HG03469 (cell line): Measurements from ENCODE around the gene RBP7.
"Not testable (repeated sequence)": the region's sequence is repeated elsewhere in the genome, so short reads cannot be mapped to it uniquely, and the experiment has no call there.

ENCODE experiments used
- ATAC-seq: cut with Tn5 transposase; IDR thresholded peaks from one replicate; pipeline ENCODE4 v1.9.1; 2021; ENCODE audit warnings: mild to moderate bottlenecking, moderate library complexity, moderate number of reproducible peaks; ENCODE audit not compliant: unreplicated experiment

Gene RBP7

DNA sequence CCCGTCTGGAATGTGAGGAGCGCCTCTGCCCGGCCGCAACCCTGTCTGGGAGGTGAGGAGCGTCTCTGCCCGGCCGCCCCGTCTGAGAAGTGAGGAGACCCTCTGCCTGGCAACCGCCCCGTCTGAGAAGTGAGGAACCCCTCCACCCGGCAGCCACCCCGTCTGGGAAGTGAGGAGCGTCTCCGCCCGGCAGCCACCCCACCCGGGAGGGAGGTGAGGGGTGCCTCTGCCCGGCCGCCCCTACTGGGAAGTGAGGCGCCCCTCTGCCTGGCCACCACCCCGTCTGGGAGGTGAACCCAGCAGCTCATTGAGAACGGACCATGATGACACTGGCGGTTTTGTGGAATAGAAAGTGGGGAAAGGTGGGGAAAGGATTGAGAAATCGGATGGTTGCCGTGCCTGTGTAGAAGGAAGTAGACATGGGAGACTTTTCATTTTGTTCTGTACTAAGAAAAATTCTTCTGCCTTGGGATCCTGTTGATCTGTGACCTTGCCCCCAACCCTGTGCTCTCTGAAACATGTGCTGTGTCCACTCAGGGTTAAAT is 32.0 kb downstream of the RBP7 start:
- not testable (repeated sequence) for ATAC-seq

DNA sequence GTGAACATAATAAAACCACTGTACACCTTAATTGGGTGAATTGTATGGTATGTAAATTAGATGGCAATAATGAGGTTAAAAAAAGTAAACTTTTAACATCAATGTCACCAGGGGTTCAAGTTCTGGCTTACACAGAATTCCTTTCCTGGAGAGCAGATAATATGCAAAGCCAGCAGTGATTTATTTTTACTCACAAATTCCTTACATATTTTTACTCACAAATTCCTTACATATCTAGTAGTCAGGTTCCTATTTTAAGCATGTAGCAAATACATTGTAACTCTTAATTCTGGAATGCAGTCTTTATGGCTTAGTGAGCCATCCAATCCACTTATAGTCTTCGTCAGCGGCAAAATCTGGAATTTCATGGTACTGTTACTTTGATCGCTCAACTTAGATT is 34.4 kb downstream of the RBP7 start:
- no peak for ATAC-seq

DNA sequence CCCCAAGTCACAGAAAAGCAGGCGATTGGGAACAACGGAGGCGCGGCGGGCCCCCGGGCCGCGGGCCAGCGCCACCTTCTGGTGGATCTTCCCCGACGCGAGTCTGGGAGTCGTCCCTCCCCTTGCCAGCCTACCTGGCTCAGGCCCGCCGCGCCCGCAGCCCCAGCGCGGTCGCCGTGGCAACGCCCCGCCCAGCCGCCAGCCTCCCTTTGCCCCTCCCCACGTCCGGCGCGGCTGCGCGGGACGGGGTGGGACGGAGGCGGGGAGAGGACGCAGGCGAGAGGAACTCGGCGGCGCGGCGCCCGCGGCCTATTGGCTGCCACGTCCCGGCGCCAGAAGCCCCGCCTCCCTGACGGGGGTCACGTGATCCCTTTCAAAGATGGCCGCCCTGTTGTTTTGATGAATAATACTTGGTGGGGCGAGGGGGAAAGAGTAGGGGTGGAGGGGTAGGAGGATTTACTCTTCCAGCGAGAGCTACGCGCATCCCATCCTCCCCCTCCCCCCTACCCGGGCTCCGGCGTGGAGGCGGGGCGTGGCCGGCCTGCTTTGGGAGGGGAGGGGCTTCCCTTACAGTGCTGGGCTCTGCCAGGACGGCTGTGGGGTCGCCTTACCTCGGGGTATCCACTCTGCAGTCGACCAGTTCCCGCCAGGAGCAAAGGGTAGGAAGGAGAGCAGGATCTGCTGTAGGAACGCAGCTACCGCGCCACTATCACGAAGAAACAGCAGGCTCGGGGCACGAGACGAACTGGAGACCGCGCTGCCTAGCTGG is 35.7 kb downstream of the RBP7 start, which contains the start of gene UBE4B:
Gene UBE4B (plus strand): TSS at position 369 of the 769 bp plus-strand sequence. CDS start 713 bp downstream, outside the sequence.
- peak; percentile 93 for ATAC-seq

DNA sequence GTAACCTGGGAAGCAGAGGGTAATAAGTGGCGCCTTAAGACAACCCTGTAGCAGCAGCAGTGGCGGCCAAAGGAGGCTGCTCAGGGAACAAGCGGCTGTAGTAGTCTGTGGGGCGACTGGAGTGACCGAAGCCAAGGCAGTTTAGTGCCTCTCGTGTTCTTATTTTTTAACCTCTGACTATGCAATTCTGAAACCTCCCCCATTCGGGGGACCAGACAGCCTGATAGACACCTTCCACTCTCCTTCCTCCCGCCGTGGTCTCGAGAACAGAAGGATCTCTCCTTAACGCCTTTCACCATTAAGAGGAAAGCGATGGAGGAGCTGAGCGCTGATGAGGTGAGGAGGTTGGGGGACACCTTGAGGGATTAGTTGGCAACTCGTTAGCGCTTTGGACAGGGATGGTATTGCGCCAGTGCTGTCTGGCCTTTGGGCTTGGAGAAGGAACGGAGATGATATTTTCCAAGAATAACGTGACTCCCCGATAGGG is 36.4 kb downstream of the RBP7 start:
- peak; percentile 4 for ATAC-seq

DNA sequence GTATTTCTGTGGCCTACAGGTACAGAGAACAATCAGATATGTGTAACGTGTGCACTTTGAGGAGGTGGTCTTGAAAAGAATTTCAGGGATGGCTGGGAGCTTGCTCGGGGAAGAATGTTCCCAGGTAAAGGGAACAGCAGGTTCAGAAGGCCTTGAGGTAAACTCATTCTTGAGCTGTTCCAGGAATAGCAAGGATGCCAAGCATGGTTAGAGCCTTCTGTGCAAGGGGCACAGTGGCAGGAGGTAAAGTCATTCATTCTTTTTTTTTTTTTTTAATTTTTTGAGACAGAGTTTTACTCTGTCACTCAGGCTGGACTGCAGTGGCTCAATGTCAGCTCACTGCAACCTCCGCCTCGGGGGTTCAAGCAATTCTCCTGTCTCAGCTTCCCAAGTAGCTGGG is 45.7 kb downstream of the RBP7 start:
- ATAC-seq, result no peak

DNA sequence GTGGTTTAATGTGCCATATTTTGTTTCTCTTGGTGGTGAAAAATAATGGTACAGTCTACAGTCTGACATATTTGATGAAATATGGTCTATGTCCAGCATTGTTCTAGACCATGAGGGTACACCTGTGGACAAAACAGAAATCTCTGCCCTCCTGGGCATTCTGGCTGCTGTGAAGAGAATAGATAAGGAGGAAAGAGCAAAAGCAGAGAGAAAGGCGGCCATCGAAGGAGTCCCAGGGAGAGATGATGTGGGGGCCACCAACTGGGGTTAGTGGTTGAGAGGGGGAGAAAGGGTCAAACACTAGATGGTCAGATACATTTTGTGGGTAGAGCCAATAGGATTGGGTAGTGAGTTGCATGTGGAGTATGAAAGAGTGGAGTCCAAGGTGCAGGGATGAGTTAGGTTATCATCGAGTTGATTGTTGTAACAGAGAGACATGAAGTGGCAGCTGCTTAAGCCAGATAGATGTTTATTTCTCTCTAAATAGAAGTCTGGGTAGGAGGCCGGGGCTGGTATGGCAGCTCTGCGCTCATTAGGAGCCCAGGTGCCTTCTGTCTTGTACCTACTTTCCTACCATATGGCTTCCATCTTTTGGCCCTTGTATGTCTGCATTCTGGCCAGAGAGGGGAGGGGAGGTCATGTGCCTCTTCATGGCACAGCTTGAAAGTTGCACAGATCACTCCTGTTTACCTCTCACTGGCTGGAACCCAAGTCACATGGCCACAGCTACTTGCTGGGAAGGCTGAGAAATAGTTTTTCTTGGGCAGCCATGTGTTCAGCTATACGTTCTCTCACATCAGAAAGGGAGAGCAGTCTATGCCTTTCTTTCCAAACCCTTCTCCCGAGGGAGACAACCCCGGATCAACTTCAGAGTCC is 48.7 kb downstream of the RBP7 start:
- ATAC-seq, result no peak

DNA sequence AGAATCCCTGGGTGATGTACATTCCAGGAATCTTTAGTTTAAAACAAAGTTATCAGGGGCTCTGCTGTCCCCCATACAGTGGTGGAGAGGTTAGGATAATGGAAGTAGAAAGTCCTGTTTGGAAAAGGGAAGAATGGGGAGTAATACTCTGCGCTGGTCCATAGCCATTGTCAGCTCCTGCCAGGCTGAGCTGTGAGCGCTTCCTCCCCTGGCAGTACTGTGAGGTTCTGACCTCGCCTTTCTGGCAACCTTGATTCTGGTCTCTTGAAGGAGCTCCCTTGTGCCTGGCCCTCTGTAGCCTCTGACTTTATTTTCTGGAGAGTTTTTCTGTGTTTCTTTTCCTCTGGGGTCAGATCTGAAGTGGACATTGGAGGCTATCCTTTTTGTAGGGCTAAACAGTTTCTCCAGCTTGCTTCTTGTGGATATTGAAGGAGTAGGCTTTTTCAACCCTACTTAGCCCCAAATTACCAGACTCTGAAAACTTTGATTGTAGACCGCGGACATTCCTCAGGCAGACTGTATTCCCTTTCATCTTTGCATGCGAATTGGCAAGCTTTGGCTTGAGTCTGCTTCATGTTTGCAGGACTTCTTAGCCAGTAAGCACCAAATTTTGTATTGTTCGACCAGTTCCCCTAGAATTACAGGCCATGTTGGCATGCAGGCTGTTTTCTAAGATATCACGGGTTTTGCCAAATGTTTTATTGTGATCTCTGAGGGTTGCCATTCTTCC is 49.5 kb downstream of the RBP7 start:
- no peak for ATAC-seq

DNA sequence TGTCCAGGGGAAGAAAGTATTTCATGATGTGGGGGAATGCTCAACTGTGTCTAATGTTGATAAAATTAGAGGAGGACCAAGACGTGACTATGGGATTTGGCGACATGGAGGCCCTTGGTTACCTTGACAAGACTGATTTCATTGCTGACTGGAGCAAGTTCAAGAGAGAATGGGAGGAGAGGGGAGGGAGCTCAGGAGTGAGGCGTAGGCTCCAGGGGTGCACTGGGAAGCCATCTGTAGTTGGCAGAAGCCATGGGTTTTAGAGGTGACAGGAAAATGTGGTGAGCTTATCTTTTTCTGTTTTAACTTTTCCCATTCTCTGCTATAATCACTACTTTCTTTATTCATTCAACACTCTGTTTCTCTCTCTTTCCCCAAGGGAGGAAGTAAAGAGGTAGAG is 51.6 kb downstream of the RBP7 start:
- no peak for ATAC-seq

DNA sequence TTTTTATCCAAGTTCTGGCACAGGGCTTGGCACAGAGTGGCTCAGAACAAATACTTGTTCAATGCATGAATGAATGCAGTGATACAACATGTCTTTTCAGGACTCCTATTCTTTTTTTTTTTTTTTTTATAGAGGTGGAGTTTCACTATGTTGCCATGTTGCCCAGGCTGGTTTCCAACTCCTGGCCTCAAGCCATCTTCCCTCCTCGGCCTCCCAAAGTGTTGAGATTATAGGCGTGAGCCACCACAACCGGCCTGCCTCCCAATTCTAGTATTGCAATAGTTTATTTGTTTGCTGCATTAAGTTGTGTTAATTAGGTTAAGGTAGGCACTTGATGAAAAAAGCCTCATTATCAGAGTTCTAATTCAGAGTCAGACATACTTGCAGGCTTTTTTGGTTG is 53.6 kb downstream of the RBP7 start:
- no peak for ATAC-seq

DNA sequence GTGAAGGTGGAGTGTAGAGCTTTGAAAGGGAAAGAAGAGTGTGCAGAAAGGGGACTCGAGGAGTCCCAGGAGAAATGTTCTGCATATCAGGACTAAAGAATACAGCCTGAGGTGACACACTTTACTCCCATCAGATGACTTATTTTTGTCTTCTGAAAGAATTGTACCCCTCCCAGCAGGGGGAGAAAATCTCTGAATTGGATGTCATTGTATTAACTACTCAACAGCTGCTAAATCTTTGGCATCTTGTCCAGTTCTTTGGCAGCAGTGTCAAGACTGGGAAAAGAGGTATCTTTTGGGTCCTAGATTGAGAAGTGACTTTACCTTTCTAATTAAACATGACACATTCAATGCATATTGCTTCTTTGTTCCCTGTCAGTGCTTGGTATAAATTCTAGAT is 54.6 kb downstream of the RBP7 start:
- ATAC-seq, result no peak

DNA sequence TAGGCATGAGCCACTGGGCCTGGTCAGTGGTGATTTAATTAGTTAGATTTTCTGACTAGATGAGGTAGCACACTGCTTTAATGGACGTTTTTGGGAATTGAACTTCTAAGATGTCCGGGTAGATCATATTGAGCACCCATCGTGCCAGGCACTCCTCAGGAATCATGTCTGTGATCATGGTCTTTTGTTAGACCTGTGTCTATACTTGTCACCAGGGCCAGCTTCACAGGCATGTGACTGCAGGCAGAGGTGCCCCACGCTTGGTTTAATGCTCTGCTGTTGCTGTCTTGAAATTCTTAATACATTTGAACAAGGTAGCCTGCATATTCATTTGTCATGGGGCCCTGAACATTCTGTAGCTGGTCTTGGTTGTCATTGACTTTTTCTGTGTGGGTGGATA is 55.3 kb downstream of the RBP7 start:
- ATAC-seq, result no peak

DNA sequence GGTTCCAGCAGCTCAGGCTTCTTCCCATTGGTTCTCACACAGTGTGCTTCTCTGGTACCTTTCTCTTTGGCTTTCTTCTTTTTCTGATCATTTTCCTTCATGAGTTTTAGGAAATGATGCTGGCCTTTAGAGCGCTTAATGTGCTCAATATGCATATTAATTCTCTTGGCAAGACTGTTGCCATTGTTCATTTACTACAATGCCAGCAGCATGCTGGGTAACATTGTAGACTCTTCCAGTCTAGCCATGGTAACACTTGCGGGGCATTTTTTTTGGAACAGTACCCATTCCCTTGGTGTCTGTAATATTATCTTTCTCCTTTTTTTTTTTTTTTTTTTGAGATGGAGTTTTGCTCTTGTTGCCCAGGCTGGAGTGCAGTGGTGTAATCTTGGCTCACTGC is 57.4 kb downstream of the RBP7 start:
- no peak for ATAC-seq

DNA sequence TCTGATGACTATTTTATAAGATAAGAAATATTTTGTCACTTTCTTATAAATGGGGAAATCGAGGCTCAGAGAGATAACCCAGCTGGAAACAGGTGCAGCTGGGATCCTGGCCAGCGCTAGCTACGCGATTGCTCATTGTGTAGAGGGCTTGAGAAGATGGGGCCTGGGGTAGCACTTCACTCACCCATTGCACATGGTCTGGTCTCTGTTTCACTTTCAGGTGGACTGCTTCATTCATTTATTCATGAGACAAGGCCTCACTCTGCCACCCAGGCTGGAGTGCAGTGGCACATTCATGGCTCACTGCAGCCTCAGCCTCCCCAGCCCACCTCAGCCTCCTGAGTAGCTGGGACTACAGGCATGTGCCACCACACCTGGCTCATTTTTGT is 59.6 kb downstream of the RBP7 start:
- no peak for ATAC-seq

DNA sequence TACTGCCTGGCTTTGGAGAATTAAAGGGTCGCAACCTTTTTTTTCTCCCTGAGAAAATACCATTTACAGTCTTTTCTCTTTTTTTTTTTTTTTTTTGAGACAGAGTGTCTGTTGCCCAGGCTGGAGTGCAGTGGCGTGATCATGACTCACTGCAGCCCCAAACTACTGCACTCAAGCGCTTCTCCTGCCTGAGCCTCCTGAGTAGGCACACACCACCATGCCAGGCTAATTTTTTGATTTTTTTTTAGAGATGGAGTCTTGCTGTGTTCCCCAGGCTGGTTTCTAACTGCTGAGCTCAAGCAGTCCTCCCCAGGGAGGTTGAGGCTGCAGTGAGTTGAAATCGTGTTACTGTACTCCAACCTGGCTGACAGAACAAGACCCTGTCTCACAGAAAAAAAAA is 60.3 kb downstream of the RBP7 start:
- ATAC-seq, result no peak

DNA sequence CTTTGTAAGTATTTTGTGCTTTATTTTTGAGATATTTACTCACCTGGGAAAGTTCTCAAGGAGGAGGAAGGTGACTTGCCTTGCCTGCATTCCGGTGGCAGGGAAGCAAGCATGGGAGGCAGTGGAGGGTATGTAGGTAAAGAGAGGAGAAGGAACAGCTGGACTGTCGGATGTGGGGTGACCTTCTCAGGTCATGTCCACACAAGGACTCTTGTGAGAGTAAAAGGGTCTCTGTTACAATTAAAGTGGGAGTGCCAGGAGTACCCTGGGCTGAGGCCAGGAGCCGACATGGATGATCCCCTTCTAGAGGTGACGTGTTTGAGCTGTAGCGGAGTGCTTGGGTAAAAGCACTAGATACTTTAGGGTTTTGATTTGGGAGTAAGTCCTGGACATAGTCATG is 60.8 kb downstream of the RBP7 start:
- ATAC-seq, result no peak

DNA sequence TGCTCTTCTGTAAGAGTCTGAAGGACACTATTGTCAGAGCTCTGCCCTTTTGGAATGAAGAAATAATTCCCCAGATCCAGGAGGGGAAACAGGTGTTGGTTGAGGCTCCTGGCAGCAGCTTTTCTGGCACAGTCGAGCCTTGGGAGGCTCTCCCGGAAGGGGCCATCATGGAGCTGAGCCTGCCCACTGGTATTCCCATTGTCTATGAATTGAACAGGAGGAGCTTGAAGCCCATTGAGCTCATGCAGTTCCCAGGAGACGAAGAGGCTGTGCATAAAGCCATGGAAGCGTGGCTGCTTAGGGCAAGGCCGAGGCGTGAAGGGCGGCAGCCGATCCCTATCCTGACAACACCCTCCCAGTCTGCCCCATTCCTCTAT is 62.3 kb downstream of the RBP7 start:
- ATAC-seq, result no peak

DNA sequence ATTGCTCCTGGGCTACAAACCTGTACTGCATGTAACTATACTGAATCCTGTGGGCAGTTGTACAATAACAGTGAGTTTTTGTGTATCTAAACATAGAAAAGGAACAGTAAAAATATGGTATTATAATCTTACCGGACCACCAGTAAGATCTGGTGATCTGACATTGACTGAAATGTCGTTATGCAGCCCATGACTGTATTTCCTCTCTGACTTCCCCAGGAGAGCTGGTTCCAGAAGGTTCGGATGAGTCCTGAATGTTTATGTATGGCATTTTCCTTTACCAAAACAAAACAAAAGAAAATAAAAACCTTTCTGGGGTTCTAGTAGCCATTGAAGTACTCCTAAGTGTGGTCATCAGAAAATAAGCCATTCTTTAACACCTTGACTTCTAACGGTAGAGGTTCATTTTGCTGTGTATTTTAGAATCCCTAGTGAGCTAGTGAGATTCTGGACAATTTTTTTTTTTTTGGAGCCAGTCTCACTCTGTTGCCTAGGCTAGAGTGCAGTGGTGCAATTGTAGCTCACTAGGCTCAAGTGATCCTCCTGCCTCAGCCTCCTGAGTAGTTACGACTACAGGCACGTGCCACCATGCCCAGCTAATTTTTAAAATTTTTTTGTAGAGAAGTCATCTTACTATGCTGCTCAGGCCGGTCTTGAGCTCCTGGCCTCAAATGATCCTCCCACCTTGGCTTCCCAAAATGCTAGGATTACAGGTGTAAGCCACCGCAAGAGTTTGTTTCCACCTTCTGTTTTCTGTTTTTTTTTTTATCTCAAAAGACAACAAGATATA is 63.5 kb downstream of the RBP7 start:
- no peak for ATAC-seq

DNA sequence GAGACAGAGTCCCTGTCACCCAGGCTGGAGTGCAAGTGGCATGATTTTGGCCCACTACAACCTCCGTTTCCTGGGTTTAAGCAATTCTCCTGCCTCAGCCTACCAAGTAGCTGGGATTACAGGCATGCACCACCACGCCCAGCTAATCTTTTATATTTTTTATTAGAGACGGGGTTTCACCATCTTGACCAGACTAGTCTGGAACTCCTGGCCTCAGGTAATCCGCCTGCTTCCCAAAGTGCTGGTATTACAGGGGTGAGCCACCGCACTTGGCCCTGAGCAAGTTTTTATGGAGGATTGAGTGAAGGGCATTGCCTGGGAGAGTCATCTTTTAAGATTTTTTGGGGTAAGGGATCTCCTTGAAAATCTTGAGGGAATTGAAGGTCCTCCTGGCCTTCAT is 64.2 kb downstream of the RBP7 start:
- ATAC-seq, result no peak

DNA sequence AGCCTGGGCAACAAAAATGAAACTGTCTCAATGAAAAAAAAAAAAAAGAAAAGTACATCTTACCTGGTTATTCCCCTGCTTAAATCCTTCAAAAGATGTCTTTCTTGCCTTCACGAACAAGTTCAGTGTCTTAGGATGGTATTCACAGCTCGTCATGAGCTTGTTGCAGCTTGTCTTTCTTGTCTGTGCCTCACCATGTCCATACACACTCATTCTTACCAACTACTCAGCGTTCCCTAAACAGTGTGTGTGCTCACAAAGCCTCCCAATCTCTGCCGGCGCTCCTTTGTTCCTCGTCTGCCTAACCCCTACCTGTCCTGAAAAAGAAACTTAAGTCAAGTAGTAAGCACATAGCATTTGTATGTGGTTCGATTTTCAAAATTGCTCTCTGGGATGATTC is 66.8 kb downstream of the RBP7 start:
- no peak for ATAC-seq
